Osteoblast (primary cell): ENCODE data around the gene BHLHE23. TPM values are rescaled to one million over a fixed set of nuclear protein-coding genes. Genes with fewer than 3 reads are reported as not detected.

ENCODE experiments used
- DNase-seq: peaks from one replicate; pipeline ENCODE4 v3.0.0; 2011; ENCODE audit warnings: low spot score, mixed read lengths; ENCODE audit not compliant: insufficient read length; ENCODE audit errors: missing footprints
- H2AFZ ChIP-seq: 2 replicates; pipeline ENCODE4 v1.6.0; 2011; ENCODE audit warnings: mild to moderate bottlenecking, low read length
- H3K27ac ChIP-seq: 2 replicates; pipeline ENCODE4 v1.5.1; 2011; ENCODE audit warnings: mild to moderate bottlenecking, low read depth, low read length, moderate library complexity
- H3K27me3 ChIP-seq: 2 replicates; pipeline ENCODE4 v1.6.0; 2012; ENCODE audit warnings: mild to moderate bottlenecking, control low read depth, inconsistent platforms, low read length, moderate library complexity; ENCODE audit not compliant: insufficient read depth
- H3K36me3 ChIP-seq: 2 replicates; pipeline ENCODE4 v1.5.1; 2011; ENCODE audit warnings: mild to moderate bottlenecking, low read length, control low read depth, moderate library complexity; ENCODE audit not compliant: insufficient read depth
- H3K4me1 ChIP-seq: 2 replicates; pipeline ENCODE4 v1.5.1; 2011; ENCODE audit warnings: mild to moderate bottlenecking, low read length, control low read depth, moderate library complexity; ENCODE audit not compliant: insufficient read depth
- H3K4me2 ChIP-seq: 2 replicates; pipeline ENCODE4 v1.6.0; 2011; ENCODE audit warnings: mild to moderate bottlenecking, low read length; ENCODE audit not compliant: insufficient read depth
- H3K4me3 ChIP-seq: fragments of 200-600 bp; sonication (generic); 3 replicates; pipeline ENCODE4 v1.5.1; 2012; ENCODE audit warnings: mild to moderate bottlenecking, low read length, inconsistent platforms; ENCODE audit not compliant: insufficient read depth
- H3K79me2 ChIP-seq: 2 replicates; pipeline ENCODE4 v1.6.0; 2012; ENCODE audit warnings: mild to moderate bottlenecking, low read length, control low read depth, inconsistent platforms; ENCODE audit not compliant: insufficient read depth
- H3K9me3 ChIP-seq: 2 replicates; pipeline ENCODE4 v1.5.1; 2011; ENCODE audit warnings: low read depth, low read length, control low read depth
- H4K20me1 ChIP-seq: 2 replicates; pipeline ENCODE4 v1.6.0; 2012; ENCODE audit warnings: mild to moderate bottlenecking, low read length, control low read depth; ENCODE audit not compliant: insufficient read depth
- total RNA-seq: library from RNA; depleted of rRNA; stranded (reverse); fragments of >200 nt; gene quantifications from 2 replicates; pipeline ENCODE4 v1.2.3, GENCODE V29; 2012
- TF ChIP-seq, protein P1 (sequence below): IDR thresholded peaks from 2 replicates; pipeline ENCODE4 v1.5.1; 2011; ENCODE audit warnings: mild to moderate bottlenecking, low read depth, low read length, moderate library complexity; ENCODE audit errors: extremely low read depth

The BHLHE23 gene
- total RNA-seq, 1 donor, result not detected

DNA sequence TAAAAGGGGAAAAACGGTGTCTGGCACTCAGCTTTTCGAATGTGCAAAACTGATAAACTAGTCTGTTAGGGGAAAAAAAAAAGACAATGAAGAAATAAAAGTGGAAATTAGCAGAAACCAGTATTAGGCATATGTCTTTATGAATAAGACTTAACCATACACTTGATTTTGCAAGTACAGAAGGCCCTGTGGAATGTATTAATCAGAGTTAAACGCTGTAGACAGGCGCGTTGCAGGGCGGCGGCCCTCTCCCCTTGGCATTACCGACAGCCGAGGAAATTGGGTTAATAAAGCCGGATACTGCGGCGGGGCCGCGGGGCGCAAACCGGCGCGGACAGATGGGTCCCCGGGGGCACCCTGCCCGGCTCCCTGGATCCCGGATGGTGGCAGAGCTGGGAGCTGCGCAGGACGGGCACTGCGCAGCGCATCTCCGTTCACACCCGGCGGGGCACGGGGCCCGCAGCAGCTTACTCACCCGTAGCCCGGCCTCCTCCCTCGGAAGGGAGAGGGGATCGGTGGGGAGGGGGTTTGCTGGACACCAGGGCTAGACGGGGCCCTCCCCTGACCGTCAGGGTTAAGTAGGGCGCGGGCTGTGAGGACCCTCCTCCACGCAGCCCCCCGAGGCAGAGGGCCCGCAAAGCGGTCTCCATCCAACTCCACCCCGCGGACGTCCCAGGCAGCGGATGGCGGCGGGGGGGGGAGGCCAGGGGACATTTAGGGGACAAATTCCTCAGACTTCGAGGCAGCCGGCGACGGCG lies 2.0 kb downstream of the BHLHE23 start:
- Histone ChIP-seq H4K20me1 (no peaks in the 10 kb centered on the region), H3K79me2 (no peaks in the 10 kb centered on the region), H3K36me3 (no peaks in the 10 kb centered on the region), H3K4me1 (no peaks in the 10 kb centered on the region), H3K4me2 (no peak overlapping the region), H3K4me3 (no peak overlapping the region), H3K27me3 (peaks cover 86% of the 10 kb centered on the region), H2AFZ (no peak overlapping the region), H3K27ac (no peak overlapping the region), H3K9me3 (no peaks in the 10 kb centered on the region)
- TF ChIP-seq, protein P1, sequence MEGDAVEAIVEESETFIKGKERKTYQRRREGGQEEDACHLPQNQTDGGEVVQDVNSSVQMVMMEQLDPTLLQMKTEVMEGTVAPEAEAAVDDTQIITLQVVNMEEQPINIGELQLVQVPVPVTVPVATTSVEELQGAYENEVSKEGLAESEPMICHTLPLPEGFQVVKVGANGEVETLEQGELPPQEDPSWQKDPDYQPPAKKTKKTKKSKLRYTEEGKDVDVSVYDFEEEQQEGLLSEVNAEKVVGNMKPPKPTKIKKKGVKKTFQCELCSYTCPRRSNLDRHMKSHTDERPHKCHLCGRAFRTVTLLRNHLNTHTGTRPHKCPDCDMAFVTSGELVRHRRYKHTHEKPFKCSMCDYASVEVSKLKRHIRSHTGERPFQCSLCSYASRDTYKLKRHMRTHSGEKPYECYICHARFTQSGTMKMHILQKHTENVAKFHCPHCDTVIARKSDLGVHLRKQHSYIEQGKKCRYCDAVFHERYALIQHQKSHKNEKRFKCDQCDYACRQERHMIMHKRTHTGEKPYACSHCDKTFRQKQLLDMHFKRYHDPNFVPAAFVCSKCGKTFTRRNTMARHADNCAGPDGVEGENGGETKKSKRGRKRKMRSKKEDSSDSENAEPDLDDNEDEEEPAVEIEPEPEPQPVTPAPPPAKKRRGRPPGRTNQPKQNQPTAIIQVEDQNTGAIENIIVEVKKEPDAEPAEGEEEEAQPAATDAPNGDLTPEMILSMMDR, result no peak
- no peak for DNase-seq

DNA sequence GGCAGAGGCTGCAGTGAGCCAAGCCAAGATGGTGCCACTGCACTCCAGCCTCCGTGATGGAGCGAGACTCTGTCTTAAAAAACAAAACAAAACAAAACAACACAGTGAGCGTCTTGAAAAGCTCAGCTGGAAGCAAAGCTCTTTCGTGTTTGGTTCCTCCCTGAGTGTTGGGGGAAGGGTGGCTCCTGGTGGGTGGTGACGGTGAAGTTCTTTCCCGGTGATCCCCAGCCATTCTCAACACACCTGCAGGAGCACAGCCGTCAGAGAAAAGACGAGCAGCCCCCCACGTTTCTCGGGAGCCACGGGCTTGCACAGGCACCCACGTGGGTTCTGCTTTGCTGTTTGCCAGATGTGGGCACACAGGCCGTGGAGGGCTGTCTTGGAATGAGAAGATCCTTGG lies 3.2 kb downstream of the BHLHE23 start:
- H3K36me3 ChIP-seq, result no peaks in the 10 kb centered on the region
- no peaks in the 10 kb centered on the region for H3K4me1 ChIP-seq
- no peak overlapping the region for H3K27ac ChIP-seq
- H3K9me3 ChIP-seq, result no peaks in the 10 kb centered on the region
- no peak for DNase-seq
- TF ChIP-seq, protein P1, result no peak
- no peak overlapping the region for H3K4me3 ChIP-seq
- H3K4me2 ChIP-seq, result no peak overlapping the region
- no peaks in the 10 kb centered on the region for H4K20me1 ChIP-seq
- peaks cover 84% of the 10 kb centered on the region for H3K27me3 ChIP-seq
- no peak overlapping the region for H2AFZ ChIP-seq
- H3K79me2 ChIP-seq, result no peaks in the 10 kb centered on the region

DNA sequence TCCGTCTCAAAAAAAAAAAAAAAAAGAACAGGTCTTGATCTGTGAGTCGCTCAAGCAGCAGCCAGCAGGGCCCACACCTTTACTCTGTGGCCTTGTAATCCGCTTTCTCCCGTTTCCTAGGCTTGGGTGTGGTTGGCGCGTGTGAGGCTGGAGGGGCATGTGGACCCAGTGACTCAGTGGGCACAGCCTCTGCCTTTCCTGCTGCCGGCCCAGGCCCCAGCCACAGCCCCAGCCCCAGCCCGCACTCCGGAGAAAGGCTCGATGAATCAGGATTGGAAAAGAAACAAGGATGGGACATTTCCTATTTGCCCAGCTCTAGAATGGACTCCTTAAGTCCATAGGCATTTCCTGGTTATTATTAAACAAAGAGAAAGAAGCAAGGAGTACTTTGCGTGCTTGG lies 4.3 kb downstream of the BHLHE23 start:
- Histone ChIP-seq H2AFZ (no peak overlapping the region), H3K27me3 (peaks cover 79% of the 10 kb centered on the region), H3K9me3 (no peaks in the 10 kb centered on the region), H3K4me3 (no peak overlapping the region), H4K20me1 (no peaks in the 10 kb centered on the region), H3K79me2 (no peaks in the 10 kb centered on the region), H3K27ac (no peak overlapping the region), H3K4me2 (no peak overlapping the region), H3K4me1 (no peaks in the 10 kb centered on the region), H3K36me3 (no peaks in the 10 kb centered on the region)
- DNase-seq, result no peak
- TF ChIP-seq, protein P1, result no peak

DNA sequence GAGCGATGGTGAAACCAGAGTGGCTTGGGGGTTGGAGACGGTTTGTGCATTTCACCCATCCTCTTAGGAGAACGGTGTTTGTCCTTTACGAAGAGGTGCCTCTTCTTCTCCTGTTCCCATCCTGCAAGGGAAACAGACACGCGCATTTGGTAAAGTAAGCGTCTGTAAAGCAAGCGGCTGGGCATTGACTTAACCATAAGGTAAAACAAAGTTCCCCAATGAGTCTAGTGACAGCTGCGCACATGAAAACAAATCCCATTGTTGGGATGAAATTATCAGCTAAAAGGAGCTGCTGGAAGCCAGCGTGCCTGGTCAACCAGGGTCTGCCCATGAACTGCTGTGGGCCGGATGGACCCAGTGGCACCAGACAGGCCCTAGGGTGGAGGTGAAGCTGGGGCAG lies 5.8 kb downstream of the BHLHE23 start:
- Histone ChIP-seq H3K4me3 (no peak overlapping the region), H3K9me3 (no peaks in the 10 kb centered on the region), H3K27me3 (peaks cover 66% of the 10 kb centered on the region), H3K27ac (no peak overlapping the region), H3K4me1 (no peaks in the 10 kb centered on the region), H4K20me1 (no peaks in the 10 kb centered on the region), H3K36me3 (no peaks in the 10 kb centered on the region), H3K79me2 (no peaks in the 10 kb centered on the region), H2AFZ (no peak overlapping the region), H3K4me2 (no peak overlapping the region)
- DNase-seq, result no peak
- TF ChIP-seq, protein P1, result no peak
